Astrocyte of the spinal cord (primary cell): ENCODE measurements around the gene TRIM9.

Experiments used
- DNase-seq: peaks from one replicate; pipeline ENCODE4 v3.0.0; 2011; ENCODE audit warnings: low read depth, low spot score
- H3K4me3 ChIP-seq: 2 replicates; pipeline ENCODE4 v1.5.1; 2011; ENCODE audit warnings: low read depth, mild to moderate bottlenecking, low read length, moderate library complexity
- in situ Hi-C: cut with HindIII; loops from 2 replicates; pipeline ENCODE4 v1.10.0; 2017; ENCODE audit warnings: low sequenced_read_pairs
- TF ChIP-seq, protein P1 (sequence below): IDR thresholded peaks from 2 replicates; pipeline ENCODE4 v1.5.1; 2012; ENCODE audit warnings: low read depth, mild to moderate bottlenecking, low read length, inconsistent platforms

TRIM9 gene

DNA sequence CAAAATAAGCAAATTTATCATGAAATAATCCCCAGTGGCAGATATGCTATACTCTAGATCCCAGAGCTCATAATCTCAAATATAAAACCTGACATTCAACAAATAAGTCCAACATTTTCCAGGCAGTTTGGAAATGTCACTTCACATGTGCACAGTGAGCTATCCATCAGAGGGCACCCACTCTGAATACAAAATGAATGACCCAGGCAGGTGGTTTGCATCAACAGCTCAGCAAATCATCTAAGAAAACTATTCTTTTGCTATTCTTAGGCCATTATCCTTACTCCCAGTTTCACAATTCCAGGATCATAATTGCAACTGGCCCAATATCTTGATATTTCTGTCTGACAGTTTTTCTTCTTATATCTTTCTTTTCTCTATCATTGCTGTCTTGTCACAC is 38.5 kb downstream of the TRIM9 start:
- in situ Hi-C loops, result no loop called here
- no peak overlapping the region for H3K4me3 ChIP-seq
- DNase-seq, result no peak
- TF ChIP-seq, protein P1, sequence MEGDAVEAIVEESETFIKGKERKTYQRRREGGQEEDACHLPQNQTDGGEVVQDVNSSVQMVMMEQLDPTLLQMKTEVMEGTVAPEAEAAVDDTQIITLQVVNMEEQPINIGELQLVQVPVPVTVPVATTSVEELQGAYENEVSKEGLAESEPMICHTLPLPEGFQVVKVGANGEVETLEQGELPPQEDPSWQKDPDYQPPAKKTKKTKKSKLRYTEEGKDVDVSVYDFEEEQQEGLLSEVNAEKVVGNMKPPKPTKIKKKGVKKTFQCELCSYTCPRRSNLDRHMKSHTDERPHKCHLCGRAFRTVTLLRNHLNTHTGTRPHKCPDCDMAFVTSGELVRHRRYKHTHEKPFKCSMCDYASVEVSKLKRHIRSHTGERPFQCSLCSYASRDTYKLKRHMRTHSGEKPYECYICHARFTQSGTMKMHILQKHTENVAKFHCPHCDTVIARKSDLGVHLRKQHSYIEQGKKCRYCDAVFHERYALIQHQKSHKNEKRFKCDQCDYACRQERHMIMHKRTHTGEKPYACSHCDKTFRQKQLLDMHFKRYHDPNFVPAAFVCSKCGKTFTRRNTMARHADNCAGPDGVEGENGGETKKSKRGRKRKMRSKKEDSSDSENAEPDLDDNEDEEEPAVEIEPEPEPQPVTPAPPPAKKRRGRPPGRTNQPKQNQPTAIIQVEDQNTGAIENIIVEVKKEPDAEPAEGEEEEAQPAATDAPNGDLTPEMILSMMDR, result no peak

GRCh38 chr14:51053157-51053556 is 41.7 kb downstream of the TRIM9 start:
- in situ Hi-C loops, result no loop called here
- H3K4me3 ChIP-seq, result no peak overlapping the region
- TF ChIP-seq, protein P1, result no peak
- DNase-seq, result no peak

DNA sequence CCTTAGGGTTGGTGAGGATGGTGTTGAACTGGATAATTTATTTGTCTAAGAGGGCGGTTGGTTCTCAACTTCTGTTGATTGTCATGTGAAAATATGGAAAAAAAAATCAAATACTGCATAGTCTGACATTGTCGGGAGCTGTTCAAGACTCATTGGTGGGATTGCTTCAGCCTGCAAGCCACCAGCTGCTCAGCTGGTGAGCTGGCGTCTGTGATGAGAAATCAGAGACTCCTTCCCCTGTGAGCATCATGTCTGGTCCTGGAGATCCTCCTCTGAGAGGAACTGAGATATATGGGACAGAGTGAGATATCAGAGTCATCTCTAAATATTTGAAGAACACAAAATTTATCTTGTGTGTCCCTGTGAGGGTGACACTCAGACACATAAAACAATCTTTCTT is 49.9 kb downstream of the TRIM9 start:
- H3K4me3 ChIP-seq, result no peak overlapping the region
- TF ChIP-seq, protein P1, result no peak
- in situ Hi-C loops, result no loop called here
- DNase-seq, result no peak

GRCh38 chr14:51041883-51042282 is 53.0 kb downstream of the TRIM9 start:
- TF ChIP-seq, protein P1, result no peak
- no peak overlapping the region for H3K4me3 ChIP-seq
- in situ Hi-C loops, result no loop called here
- no peak for DNase-seq

DNA sequence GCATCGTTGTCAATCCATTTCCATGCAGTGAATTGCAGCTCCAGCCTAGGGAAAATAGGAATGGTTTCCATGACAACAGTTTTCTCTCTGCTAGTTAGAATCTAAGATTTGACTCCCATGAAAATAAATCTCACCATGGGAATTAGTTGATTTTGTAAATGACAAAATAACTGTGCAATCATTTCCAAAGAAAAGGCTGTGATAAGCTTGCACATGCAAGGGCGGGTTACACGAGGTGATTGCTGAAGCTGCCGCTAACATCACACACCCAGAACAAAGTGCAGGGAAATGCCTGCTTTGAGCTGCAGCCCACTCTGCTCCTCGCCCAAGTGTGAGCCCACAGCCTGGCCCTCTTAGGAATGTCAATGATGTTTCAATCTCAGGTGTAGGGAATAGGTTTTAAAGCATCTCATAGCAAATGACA is 53.8 kb downstream of the TRIM9 start:
- in situ Hi-C loops, result no loop called here
- TF ChIP-seq, protein P1, result no peak
- DNase-seq, result no peak
- no peak overlapping the region for H3K4me3 ChIP-seq

GRCh38 chr14:51039252-51039651 is 55.7 kb downstream of the TRIM9 start:
- DNase-seq, result no peak
- no peak overlapping the region for H3K4me3 ChIP-seq
- TF ChIP-seq, protein P1, result no peak
- in situ Hi-C loops, result no loop called here
